CD4-positive, alpha-beta memory T cell (primary cell): ENCODE data around the gene DCAF6. TPM values are rescaled to one million over a fixed set of nuclear protein-coding genes. Genes with fewer than 3 reads are reported as not detected.

Experiments
- CTCF ChIA-PET: fragments of 350-600 bp; sonication (Branson Sonifier 250); formaldehyde crosslinking; loops from one replicate; lab custom pipeline; 2021; ENCODE audit warnings: inconsistent platforms; ENCODE audit not compliant: partially characterized antibody; lab: Charles Lee
- POLR2A ChIA-PET: fragments of 350-600 bp; sonication (Branson Sonifier 250); formaldehyde crosslinking; loops from one replicate; lab custom pipeline; 2021; ENCODE audit not compliant: partially characterized antibody; lab: Charles Lee
- DNase-seq, 5 donors: peaks; one replicate each; pipeline versions ENCODE4 v3.0.0 to v3.0.0-alpha.2; 2020 to 2022; ENCODE audit warnings: mixed read lengths in 1 of 5
- H3K27ac ChIP-seq: one replicate; pipeline ENCODE4 v1.7.0; 2013; ENCODE audit warnings: low read depth, low read length
- H3K27me3 ChIP-seq: 2 replicates; pipeline ENCODE4 v1.7.0; 2013; ENCODE audit warnings: mild to moderate bottlenecking, low read length, moderate library complexity; ENCODE audit not compliant: insufficient read depth
- H3K36me3 ChIP-seq: 2 replicates; pipeline ENCODE4 v1.7.0; 2013; ENCODE audit warnings: mild to moderate bottlenecking, low read length, moderate library complexity; ENCODE audit not compliant: insufficient read depth
- H3K4me1 ChIP-seq: 2 replicates; pipeline ENCODE4 v1.7.0; 2013; ENCODE audit warnings: mild to moderate bottlenecking, low read length, moderate library complexity; ENCODE audit not compliant: insufficient read depth
- H3K4me3 ChIP-seq, 2 donors: one replicate each; pipeline ENCODE4 v1.7.0; 2013; ENCODE audit warnings: low read length in 2 of 2, mild to moderate bottlenecking in 1 of 2
- H3K9me3 ChIP-seq, 2 donors: one replicate each; pipeline ENCODE4 v1.7.0; 2013; ENCODE audit warnings: low read length in 2 of 2, control low read depth in 1 of 2; ENCODE audit not compliant: control insufficient read depth in 1 of 2
- H3K27ac Mint-ChIP-seq, 7 donors: one replicate each; pipeline ENCODE4 v1.8.0; 2020 to 2021; ENCODE audit warnings: mixed read lengths in 7 of 7, mild to moderate bottlenecking in 6 of 7, inconsistent platforms in 3 of 7, moderate library complexity in 3 of 7
- H3K27me3 Mint-ChIP-seq, 2 donors: one replicate each; pipeline ENCODE4 v1.8.0; 2020 to 2021; ENCODE audit warnings: mixed read lengths in 2 of 2
- H3K36me3 Mint-ChIP-seq, 2 donors: one replicate each; pipeline ENCODE4 v1.8.0; 2020 to 2021; ENCODE audit warnings: mixed read lengths in 2 of 2, inconsistent platforms in 1 of 2, mild to moderate bottlenecking in 1 of 2
- H3K4me1 Mint-ChIP-seq, 4 donors: one replicate each; pipeline ENCODE4 v1.8.0; 2020 to 2021; ENCODE audit warnings: mixed read lengths in 4 of 4, mild to moderate bottlenecking in 1 of 4
- H3K4me3 Mint-ChIP-seq, 8 donors: one replicate each; pipeline ENCODE4 v1.8.0; 2020 to 2021; ENCODE audit warnings: mixed read lengths in 8 of 8, mild to moderate bottlenecking in 7 of 8, moderate library complexity in 6 of 8, inconsistent platforms in 3 of 8
- H3K9me3 Mint-ChIP-seq, 8 donors: one replicate each; pipeline ENCODE4 v1.8.0; 2020 to 2021; ENCODE audit warnings: mixed read lengths in 8 of 8, mild to moderate bottlenecking in 5 of 8, inconsistent platforms in 3 of 8, moderate library complexity in 1 of 8
- intact Hi-C: fragments of 100-400 bp; cut with micrococcal nuclease; formaldehyde crosslinking; loops from one replicate; pipeline ENCODE4 v1.15.1; 2023
- polyA plus RNA-seq, 2 donors: library from polyadenylated mRNA; unstranded; fragments of 300-500 nt; fragmentation: Illumina TruSeq; gene quantifications; one replicate each; pipeline ENCODE4 v1.2.3, GENCODE V29; 2021
- total RNA-seq, 2 experiments: library from RNA; stranded (reverse); gene quantifications; one replicate each; pipeline ENCODE4 v1.2.3, GENCODE V29; 2021

Gene DCAF6
- total and polyA plus RNA-seq, 4 experiments from 2014 or later, result 8.1 to 29.2 (median 21.3) TPM

- no peaks in the 10 kb centered on the region for H3K9me3 Mint-ChIP-seq
- H3K4me1 ChIP-seq, result no peaks in the 10 kb centered on the region
- H3K27ac Mint-ChIP-seq, result no peak overlapping the region
- intact Hi-C loops, result no loop called here
- no peak overlapping the region for H3K27ac ChIP-seq
- peaks cover 0 to 2% of the 10 kb centered on the region in 2 donors for H3K27me3 Mint-ChIP-seq
- POLR2A ChIA-PET, result no interaction called here
- no peaks in the 10 kb centered on the region for H3K36me3 ChIP-seq
- no peaks in the 10 kb centered on the region for H3K27me3 ChIP-seq
- CTCF ChIA-PET, result interaction anchor here (6.8 kb wide), 1 partner anchor 13 kb away, joined by 62 read pairs; no protein-coding TSS in a partner anchor
- H3K9me3 ChIP-seq, result no peaks in the 10 kb centered on the region
- no peak overlapping the region for H3K4me3 ChIP-seq
- DNase-seq, result no peak
- no peak overlapping the region for H3K4me3 Mint-ChIP-seq
- peaks cover 0 to 5% (median 0%) of the 10 kb centered on the region in 4 donors for H3K4me1 Mint-ChIP-seq
- H3K36me3 Mint-ChIP-seq, result no peaks in the 10 kb centered on the region
Observed at GRCh38 chr1:168096296-168097165, 160.0 kb downstream of the DCAF6 start.

- H3K27me3 ChIP-seq, result no peaks in the 10 kb centered on the region
- Mint-ChIP-seq H3K27me3 (peaks cover 2% of the 10 kb centered on the region in 2 donors), H3K9me3 (no peaks in the 10 kb centered on the region), H3K4me3 (no peak overlapping the region), H3K27ac (no peak overlapping the region), H3K36me3 (no peaks in the 10 kb centered on the region), H3K4me1 (peaks cover 0 to 5% (median 0%) of the 10 kb centered on the region in 4 donors)
- no peaks in the 10 kb centered on the region for H3K9me3 ChIP-seq
- ChIA-PET POLR2A (no interaction called here), CTCF (interaction anchor here (0.8 to 1.5 kb wide), 2 partner anchors 13 to 16 kb away, joined by 3 to 6 read pairs; no protein-coding TSS in a partner anchor)
- H3K4me3 ChIP-seq, result no peak overlapping the region
- no peak overlapping the region for H3K27ac ChIP-seq
- intact Hi-C loops, result no loop called here
- no peak for DNase-seq
- H3K36me3 ChIP-seq, result no peaks in the 10 kb centered on the region
- no peaks in the 10 kb centered on the region for H3K4me1 ChIP-seq
Observed at GRCh38 chr1:168097921-168098528, 161.5 kb downstream of the DCAF6 start.

- Histone ChIP-seq H3K27me3 (no peaks in the 10 kb centered on the region), H3K36me3 (no peaks in the 10 kb centered on the region), H3K4me3 (no peak overlapping the region), H3K27ac (no peak overlapping the region), H3K9me3 (no peaks in the 10 kb centered on the region), H3K4me1 (no peaks in the 10 kb centered on the region)
- no peak for DNase-seq
- no peak overlapping the region for H3K27ac Mint-ChIP-seq
- ChIA-PET POLR2A (no interaction called here), CTCF (interaction anchor here (1.0 to 1.5 kb wide), 2 partner anchors 16 to 30 kb away, joined by 3 to 6 read pairs; no protein-coding TSS in a partner anchor)
- peaks cover 2 to 5% of the 10 kb centered on the region in 2 donors for H3K27me3 Mint-ChIP-seq
- H3K9me3 Mint-ChIP-seq, result no peaks in the 10 kb centered on the region
- intact Hi-C loops, result no loop called here
- no peak overlapping the region for H3K4me3 Mint-ChIP-seq
- peaks cover 0 to 5% (median 0%) of the 10 kb centered on the region in 4 donors for H3K4me1 Mint-ChIP-seq
- H3K36me3 Mint-ChIP-seq, result no peaks in the 10 kb centered on the region
Observed at GRCh38 chr1:168098534-168099320, 162.2 kb downstream of the DCAF6 start.

GRCh38 chr1:168099337-168099801 lies 162.9 kb downstream of the DCAF6 start:
- no peaks in the 10 kb centered on the region for H3K4me1 ChIP-seq
- H3K4me3 Mint-ChIP-seq, result no peak overlapping the region
- H3K9me3 Mint-ChIP-seq, result no peaks in the 10 kb centered on the region
- intact Hi-C loops, result no loop called here
- H3K27me3 ChIP-seq, result no peaks in the 10 kb centered on the region
- H3K27ac Mint-ChIP-seq, result no peak overlapping the region
- no peak for DNase-seq
- no peak overlapping the region for H3K27ac ChIP-seq
- no peak overlapping the region for H3K4me3 ChIP-seq
- H3K27me3 Mint-ChIP-seq, result peaks cover 2 to 7% of the 10 kb centered on the region in 2 donors
- CTCF ChIA-PET, result interaction anchor here (1.0 to 1.5 kb wide), 2 partner anchors 17 to 30 kb away, joined by 3 to 6 read pairs; no protein-coding TSS in a partner anchor
- H3K9me3 ChIP-seq, result no peaks in the 10 kb centered on the region
- peaks cover 0 to 5% (median 0%) of the 10 kb centered on the region in 4 donors for H3K4me1 Mint-ChIP-seq
- no peaks in the 10 kb centered on the region for H3K36me3 Mint-ChIP-seq
- POLR2A ChIA-PET, result no interaction called here
- no peaks in the 10 kb centered on the region for H3K36me3 ChIP-seq

- Histone ChIP-seq H3K4me3 (no peak overlapping the region), H3K9me3 (no peaks in the 10 kb centered on the region), H3K4me1 (no peaks in the 10 kb centered on the region), H3K27ac (no peak overlapping the region), H3K27me3 (no peaks in the 10 kb centered on the region), H3K36me3 (no peaks in the 10 kb centered on the region)
- POLR2A ChIA-PET, result no interaction called here
- Mint-ChIP-seq H3K9me3 (no peaks in the 10 kb centered on the region), H3K27me3 (peaks cover 2 to 8% of the 10 kb centered on the region in 2 donors), H3K4me3 (no peak overlapping the region), H3K36me3 (no peaks in the 10 kb centered on the region), H3K27ac (peak overlapping the region in 1 of 7 donors; percentile 58), H3K4me1 (peaks cover 0 to 5% (median 0%) of the 10 kb centered on the region in 4 donors)
- CTCF ChIA-PET, result no interaction called here
- intact Hi-C loops, result no loop called here
- DNase-seq, result no peak
Observed at GRCh38 chr1:168100315-168101002, 164.0 kb downstream of the DCAF6 start.

- no peak for DNase-seq
- H3K36me3 ChIP-seq, result no peaks in the 10 kb centered on the region
- Mint-ChIP-seq H3K4me3 (no peak overlapping the region), H3K4me1 (peaks cover 0 to 5% (median 0%) of the 10 kb centered on the region in 4 donors), H3K36me3 (no peaks in the 10 kb centered on the region), H3K27me3 (peaks cover 2 to 12% of the 10 kb centered on the region in 2 donors), H3K27ac (no peak overlapping the region), H3K9me3 (no peaks in the 10 kb centered on the region)
- H3K4me3 ChIP-seq, result no peak overlapping the region
- CTCF ChIA-PET, result interaction anchor here (2.4 kb wide), 1 partner anchor 18 kb away, joined by 13 read pairs; no protein-coding TSS in a partner anchor
- H3K27me3 ChIP-seq, result no peaks in the 10 kb centered on the region
- POLR2A ChIA-PET, result no interaction called here
- no peaks in the 10 kb centered on the region for H3K9me3 ChIP-seq
- intact Hi-C loops, result no loop called here
- H3K4me1 ChIP-seq, result no peaks in the 10 kb centered on the region
- H3K27ac ChIP-seq, result no peak overlapping the region
Observed at GRCh38 chr1:168101336-168101735, 164.9 kb downstream of the DCAF6 start.
